ENCODE results near the gene BCAN. TPM values are rescaled to one million over a fixed set of nuclear protein-coding genes. Genes with fewer than 3 reads are reported as not detected.

Gene BCAN
- total and polyA plus RNA-seq, 2 of the 8 experiments (the other 6 are each of a cell fraction or from before 2014, with no cell fraction given): 4.5 to 24.0 TPM

DNA sequence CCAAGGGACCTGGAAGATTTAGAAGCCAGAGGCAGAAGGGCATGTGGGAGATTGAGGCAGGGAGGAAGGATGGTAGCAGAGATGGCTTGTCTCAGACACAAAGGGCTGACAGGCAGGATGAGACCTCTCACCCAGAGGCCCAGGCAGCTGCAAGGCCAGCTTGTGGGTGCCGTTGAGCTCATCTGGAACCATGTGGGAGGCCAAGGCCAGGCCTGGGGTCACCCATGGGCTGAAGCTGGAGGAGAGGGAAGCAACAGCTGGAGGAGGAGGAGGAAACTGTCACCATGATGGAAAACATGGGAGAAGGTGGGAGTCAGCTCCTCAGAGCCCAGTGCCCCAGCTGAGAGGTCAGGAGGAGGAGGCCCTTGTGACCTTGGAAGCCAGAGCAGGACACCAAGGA lies 57.1 kb downstream of the BCAN start:
- H3K23me2 ChIP-seq (ENCODE audit: low read depth, low read length): peaks cover 3% of the 10 kb centered on the region; the same call in 1 of the 2 replicates
- peaks cover 4% of the 10 kb centered on the region; the same call in 1 of the 2 replicates for H3K79me1 ChIP-seq (ENCODE audit: low read depth, low read length)
- H2BK120ac ChIP-seq (replicated peaks; ENCODE audit: low read depth, low read length): no peak overlapping the region
- POLR2A ChIA-PET (ENCODE audit: partially characterized antibody): interaction anchor here (1.0 to 13.9 kb wide), 6 partner anchors 9 to 106 kb away, joined by 3 to 530 read pairs (median 3); partner anchors contain the start of genes CRABP2, HDGF, ISG20L2 and METTL25B
- H3K36me3 ChIP-seq (ENCODE audit: control insufficient read depth in 2 of 4, insufficient read depth in 4 of 4, low read length in 3 of 4): peaks cover 14 to 44% (median 26%) of the 10 kb centered on the region in 4 experiments
- H2AK5ac ChIP-seq (ENCODE audit: low read depth, low read length): no peak overlapping the region
- H3K79me2 ChIP-seq (ENCODE audit: control insufficient read depth in 1 of 2, insufficient read depth in 2 of 2, low read length in 2 of 2): peaks cover 5 to 14% of the 10 kb centered on the region in 2 experiments; a peak in 2 of 4 replicates
- DNase-seq (ENCODE audit: low read depth in 1 of 2, low spot score in 2 of 2): no peak
- peaks cover 13 to 18% (median 16%) of the 10 kb centered on the region in 4 experiments for H3K4me1 ChIP-seq (replicated peaks in 1 of 4; ENCODE audit: control insufficient read depth in 3 of 4, insufficient read depth in 4 of 4, low read length in 3 of 4)
- no peak overlapping the region for H3K23ac ChIP-seq (ENCODE audit: insufficient read length)
- H3K27ac ChIP-seq (ENCODE audit: low read depth, low read length): no peak overlapping the region
- H4K5ac ChIP-seq (ENCODE audit: insufficient read length, low read depth, low read length): no peak overlapping the region
- no peak overlapping the region for H2AFZ ChIP-seq (ENCODE audit: low read length)
- peaks cover 0 to 6% (median 1%) of the 10 kb centered on the region in 4 experiments; a peak in 4 of 7 replicates for H3K27me3 ChIP-seq (replicated peaks in 1 of 4; ENCODE audit: control insufficient read depth in 3 of 4, extremely low read depth in 1 of 4, insufficient read depth in 3 of 4, low read length in 3 of 4)
- no peak overlapping the region for H3K4ac ChIP-seq (replicated peaks; ENCODE audit: insufficient read length, low read depth, low read length)
- no peak overlapping the region for H2BK5ac ChIP-seq (ENCODE audit: low read depth, low read length)
- H3K9me3 ChIP-seq (ENCODE audit: insufficient read depth in 2 of 2, low read depth in 1 of 2, low read length in 1 of 2): no peaks in the 10 kb centered on the region
- no peak overlapping the region for H3K4me2 ChIP-seq (ENCODE audit: insufficient read depth in 1 of 2, low read depth in 2 of 2, low read length in 2 of 2)
- H2BK20ac ChIP-seq (ENCODE audit: low read length): no peak overlapping the region
- no peak for FAIRE-seq
- H3K56ac ChIP-seq (replicated peaks; ENCODE audit: insufficient read length, low read depth, low read length): no peak overlapping the region
- H4K8ac ChIP-seq (ENCODE audit: extremely low read depth, insufficient read depth, low read length): no peak overlapping the region
- no peak overlapping the region for H4K91ac ChIP-seq (replicated peaks; ENCODE audit: insufficient read length, low read length)
- no peak overlapping the region for H2BK12ac ChIP-seq (ENCODE audit: low read depth, low read length)
- CTCF ChIA-PET (ENCODE audit: partially characterized antibody): interaction anchor here (0.6 to 66.0 kb wide), 3 partner anchors 6 to 75 kb away, joined by 4 to 4284 read pairs (median 4284); partner anchors contain the start of genes CRABP2, ISG20L2, METTL25B and NES
- 94% methylated on average over 1 of the region's 1 CpG; no CpG with 5 or more reads in 1 of the 2 experiments for WGBS, 2 experiments (ENCODE audit: extremely low coverage in 1 of 2, insufficient coverage in 1 of 2, insufficient read length in 1 of 2, insufficient replicate concordance in 2 of 2, low coverage in 1 of 2, low lambda C conversion rate in 2 of 2, missing lambda C conversion rate in 1 of 2)
- H3K14ac ChIP-seq (ENCODE audit: insufficient read length): no peak overlapping the region
- no peak overlapping the region for H3K18ac ChIP-seq (ENCODE audit: extremely low read depth, low read length)
- H2BK15ac ChIP-seq (ENCODE audit: low read length): no peak overlapping the region
- H3K4me3 ChIP-seq (ENCODE audit: extremely low read depth in 1 of 4, insufficient read depth in 2 of 4, low read depth in 3 of 4, low read length in 4 of 4): no peak overlapping the region
- peaks cover 6 to 12% of the 10 kb centered on the region in 2 experiments for H4K20me1 ChIP-seq (replicated peaks in 1 of 2; ENCODE audit: control insufficient read depth in 1 of 2, insufficient read depth in 2 of 2, low read length in 2 of 2)
- no peak overlapping the region for H3K9ac ChIP-seq (replicated peaks in 1 of 4; ENCODE audit: extremely low read depth in 1 of 4, low read depth in 3 of 4, low read length in 3 of 4)
- TF ChIP-seq GABPA (IDR thresholded peaks at IDR 0.05; ENCODE audit: borderline replicate concordance, insufficient read depth, low read length) (no peak), CHD2 (IDR thresholded peaks at IDR 0.05; ENCODE audit: low read length) (no peak)

Data from H1 (cell line).